Left colon (tissue), 2 donors: Measurements from ENCODE around the gene CD2. TPM values are rescaled to one million over a fixed set of nuclear protein-coding genes. Genes with fewer than 3 reads are reported as not detected.

Experiments
- ATAC-seq: fragments of 200-7000 bp; cut with Tn5 transposase; one replicate; pipeline ENCODE4 v1.9.1; 2020; ENCODE audit warnings: mild to moderate bottlenecking, moderate library complexity
- DNase-seq, 2 donors: peaks; one replicate each; pipeline ENCODE4 v3.0.0-alpha.2; 2020
- intact Hi-C, 2 donors: fragments of 100-400 bp; cut with DNase I in 1 of 2; cut with micrococcal nuclease in 1 of 2; formaldehyde crosslinking; loops; one replicate each; pipeline versions ENCODE4 v1.11.2 to v1.14.0; 2022; cut with DNase I, micrococcal nuclease
- long read RNA-seq: library from polyadenylated mRNA; unstranded; transcript quantifications from one replicate; pipeline ENCODE4 v2.0.0, GENCODE V29; 2021
- total RNA-seq, 2 donors: library from RNA; stranded (reverse); fragmentation: NEBNext Ultra II Directional; extraction: Animal tissue kit (Norgen Biotek cat#: 25700); gene quantifications; one replicate each; pipeline ENCODE4 v1.2.1, GENCODE V29; 2021
- donor health status: DM: no; HTN: no; CAD: no.
- donor health status: DM: yes; HTN: yes; CAD: no.

CD2 gene, protein sequence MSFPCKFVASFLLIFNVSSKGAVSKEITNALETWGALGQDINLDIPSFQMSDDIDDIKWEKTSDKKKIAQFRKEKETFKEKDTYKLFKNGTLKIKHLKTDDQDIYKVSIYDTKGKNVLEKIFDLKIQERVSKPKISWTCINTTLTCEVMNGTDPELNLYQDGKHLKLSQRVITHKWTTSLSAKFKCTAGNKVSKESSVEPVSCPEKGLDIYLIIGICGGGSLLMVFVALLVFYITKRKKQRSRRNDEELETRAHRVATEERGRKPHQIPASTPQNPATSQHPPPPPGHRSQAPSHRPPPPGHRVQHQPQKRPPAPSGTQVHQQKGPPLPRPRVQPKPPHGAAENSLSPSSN
- 1 to 10 TPM; 2.9 to 3.5 TPM for total RNA-seq
- long read RNA-seq, partial matches to known transcripts = 0 of 3 reads
- long read RNA-seq, other reads (novel, unspliced or antisense) = 1 of 3 reads

DNA sequence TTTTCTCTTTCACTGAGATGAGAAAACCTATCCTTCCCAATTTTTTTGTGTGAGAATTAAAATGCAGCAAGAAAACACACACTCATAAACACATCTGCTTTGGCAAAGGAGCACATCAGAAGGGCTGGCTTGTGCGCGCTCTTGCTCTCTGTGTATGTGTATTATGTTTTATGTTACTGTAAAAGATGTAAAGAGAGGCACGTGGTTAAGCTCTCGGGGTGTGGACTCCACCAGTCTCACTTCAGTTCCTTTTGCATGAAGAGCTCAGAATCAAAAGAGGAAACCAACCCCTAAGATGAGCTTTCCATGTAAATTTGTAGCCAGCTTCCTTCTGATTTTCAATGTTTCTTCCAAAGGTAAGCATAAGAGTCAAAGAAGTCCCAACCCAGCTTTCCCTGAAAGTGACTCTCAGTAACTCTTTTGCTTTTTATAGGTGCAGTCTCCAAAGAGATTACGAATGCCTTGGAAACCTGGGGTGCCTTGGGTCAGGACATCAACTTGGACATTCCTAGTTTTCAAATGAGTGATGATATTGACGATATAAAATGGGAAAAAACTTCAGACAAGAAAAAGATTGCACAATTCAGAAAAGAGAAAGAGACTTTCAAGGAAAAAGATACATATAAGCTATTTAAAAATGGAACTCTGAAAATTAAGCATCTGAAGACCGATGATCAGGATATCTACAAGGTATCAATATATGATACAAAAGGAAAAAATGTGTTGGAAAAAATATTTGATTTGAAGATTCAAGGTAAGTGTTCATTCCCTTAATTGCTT is at the start of gene CD2:
Gene CD2, plus strand, starts transcription at position 233 of the 780 bp plus-strand sequence. Its CDS starts 63 bp downstream, at position 296.
- DNase-seq (peak in 1 of 2 donors; percentile 30), ATAC-seq (peak; percentile 37)
- intact Hi-C loops = no loop called here

DNA sequence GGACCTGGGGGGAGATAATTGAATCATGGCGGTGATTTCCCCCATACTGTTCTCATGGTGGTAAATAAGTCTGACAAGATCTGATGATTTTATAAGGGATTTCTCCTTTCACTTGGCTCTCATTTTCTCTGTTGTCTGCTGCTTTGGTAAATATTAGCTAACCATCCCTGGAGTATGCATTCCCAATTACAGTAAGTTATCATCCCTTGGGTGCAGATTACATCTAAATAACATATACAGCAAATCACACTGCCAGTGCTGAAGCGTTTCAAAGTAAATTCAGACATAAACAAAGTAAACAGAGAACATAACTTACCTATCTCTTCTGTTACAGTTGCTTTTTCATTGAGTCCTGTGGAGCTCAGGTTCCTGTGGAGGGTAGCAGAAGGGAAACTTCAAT is 48.1 kb upstream of the CD2 start:
- ATAC-seq (no peak), DNase-seq (no peak)
- intact Hi-C loops = no loop called here

GRCh38 chr1:116706841-116707240 is 47.4 kb upstream of the CD2 start:
- no peak for DNase-seq
- intact Hi-C loops = no loop called here
- ATAC-seq = no peak

DNA sequence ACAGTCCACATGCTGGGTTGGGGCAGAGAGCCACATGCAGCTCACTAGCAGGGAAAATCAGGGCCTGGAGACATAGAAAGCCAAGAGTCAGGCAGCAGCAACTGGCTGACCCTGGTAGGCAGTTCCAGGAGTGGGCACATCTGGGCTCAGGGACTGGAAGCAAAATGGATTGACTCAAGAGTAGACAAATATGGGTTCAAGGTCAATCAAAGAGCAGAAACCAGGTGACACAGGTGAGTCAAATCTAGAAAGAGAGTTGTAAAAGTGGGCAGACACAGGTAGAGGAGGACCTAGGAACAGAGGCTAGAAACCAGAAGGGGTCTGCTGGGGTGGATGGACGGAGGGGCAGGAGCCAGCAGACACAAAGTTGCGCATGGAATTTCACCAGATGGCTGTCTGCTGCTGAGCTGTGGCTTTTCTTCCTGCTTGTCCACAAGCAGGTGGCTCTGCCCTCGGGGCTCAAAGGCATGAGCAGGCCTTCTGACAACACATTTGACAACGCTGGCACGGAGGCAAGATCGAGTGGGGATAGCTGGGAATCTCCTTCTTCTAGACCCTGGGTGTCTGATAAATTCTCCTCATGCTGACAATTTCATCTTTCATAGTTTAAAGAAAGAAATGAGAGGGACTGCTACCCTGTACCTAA is 45.9 kb upstream of the CD2 start:
- DNase-seq (no peak), ATAC-seq (no peak)
- intact Hi-C loops = no loop called here

DNA sequence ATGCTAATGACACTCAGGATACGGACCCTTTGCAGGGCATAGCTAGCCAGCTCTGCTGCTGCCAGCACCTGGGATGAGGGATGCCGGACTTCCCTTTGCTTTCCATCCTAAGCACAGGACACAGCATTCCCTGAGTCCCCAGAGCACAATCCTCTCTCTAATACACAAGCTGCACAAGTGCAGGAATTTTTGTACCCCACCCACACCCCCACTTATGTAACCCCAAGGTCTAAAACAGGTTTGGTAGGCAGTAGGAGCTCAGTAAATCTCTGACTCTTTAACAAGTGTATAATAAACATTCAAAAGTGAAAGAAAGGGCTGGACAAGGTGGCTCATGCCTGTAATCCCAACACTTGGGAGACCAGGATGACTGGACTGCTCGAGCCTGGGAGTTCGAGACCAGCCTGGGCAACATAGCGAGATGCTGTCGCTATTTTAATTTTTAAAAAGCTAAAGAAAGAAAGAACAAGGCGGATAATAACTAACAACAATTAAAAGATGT is 44.5 kb upstream of the CD2 start:
- ATAC-seq = no peak

DNA sequence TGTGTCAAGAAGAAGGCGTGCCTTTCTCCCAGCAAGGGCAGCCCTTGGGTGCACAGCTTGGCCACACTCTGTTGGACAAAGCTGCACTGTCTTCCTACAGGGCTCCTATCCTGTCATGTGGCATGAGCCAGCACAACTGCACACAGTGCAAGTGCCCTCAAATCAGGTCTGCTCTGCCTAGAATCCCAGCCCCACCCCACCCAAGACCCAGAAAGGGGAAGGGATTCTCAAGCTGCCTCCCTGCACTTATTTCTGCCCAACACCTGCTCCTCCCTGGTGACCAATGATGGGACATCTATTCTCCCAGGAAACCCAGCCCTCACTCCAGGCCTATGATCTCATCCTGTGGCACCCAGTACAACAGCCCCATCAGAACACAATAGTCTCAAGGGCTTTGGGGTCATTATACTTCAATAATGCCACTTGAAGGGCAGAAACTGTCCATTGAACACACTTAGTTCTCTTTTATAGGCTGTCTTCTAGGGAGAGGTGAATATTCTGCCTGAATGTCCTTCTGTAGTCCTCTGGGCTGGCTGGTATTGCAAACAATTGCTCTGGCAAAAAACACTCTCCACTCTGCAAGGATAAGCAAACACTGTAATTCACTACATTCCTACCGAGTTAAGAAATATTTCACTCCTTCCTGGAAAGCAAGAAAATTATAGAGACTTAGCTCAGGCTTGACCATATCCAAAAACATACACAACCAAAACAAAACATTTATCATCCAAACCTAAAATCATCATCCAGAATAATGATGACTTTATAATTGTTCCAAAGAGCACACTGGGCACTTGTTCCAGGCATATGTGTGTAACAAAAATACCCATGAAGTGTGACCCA is 43.6 kb upstream of the CD2 start:
- DNase-seq (no peak), ATAC-seq (no peak)
- intact Hi-C loops = no loop called here

More for the DNA sequence above, 44.5 kb upstream of the CD2 start:
- intact Hi-C loops = no loop called here
- no peak for DNase-seq

GRCh38 chr1:116711263-116711840 is 42.9 kb upstream of the CD2 start:
- intact Hi-C loops = no loop called here
- DNase-seq = no peak
- ATAC-seq = peak; percentile 34

DNA sequence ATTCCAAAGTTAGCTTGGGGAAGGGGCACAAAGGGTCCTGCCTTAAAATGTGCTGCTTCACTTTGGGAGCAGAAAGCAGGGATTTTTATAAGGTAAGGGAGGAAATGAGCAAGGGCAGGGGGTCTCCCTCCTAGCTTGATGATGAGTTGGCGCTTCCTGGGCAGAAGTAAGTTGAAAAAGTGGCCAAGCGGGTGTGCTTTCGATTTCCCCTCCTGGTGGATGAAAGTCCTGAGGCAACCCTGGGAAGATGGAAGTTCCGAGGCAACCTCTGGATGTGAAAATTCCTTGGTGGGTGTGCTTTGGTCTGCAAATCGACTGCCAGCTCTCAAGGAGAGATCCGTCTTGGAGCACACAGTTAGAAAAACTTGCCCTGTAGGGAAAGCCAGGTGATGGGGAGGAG is 41.7 kb upstream of the CD2 start:
- no peak for DNase-seq
- intact Hi-C loops = no loop called here
- ATAC-seq = no peak

DNA sequence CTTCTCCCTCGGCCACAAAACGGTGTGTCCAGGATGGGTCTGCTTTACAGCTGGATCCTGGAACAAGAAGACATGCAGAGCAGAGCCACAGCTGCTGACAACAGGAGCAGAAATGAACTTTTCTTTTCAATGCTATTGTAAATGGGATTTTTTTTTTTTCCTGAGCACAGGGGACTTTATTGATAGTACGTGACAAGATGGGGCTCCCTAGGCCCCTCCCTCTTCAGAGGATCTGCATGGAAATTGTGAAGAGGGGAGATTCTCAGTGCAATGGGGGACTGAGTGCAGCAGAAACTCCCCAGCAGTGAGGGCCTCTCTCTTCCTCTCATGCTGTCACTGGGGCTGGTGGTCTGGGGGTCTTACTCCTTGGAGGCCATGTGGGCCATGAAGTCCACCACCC is 40.8 kb upstream of the CD2 start:
- intact Hi-C loops = no loop called here
- ATAC-seq = no peak
- no peak for DNase-seq

DNA sequence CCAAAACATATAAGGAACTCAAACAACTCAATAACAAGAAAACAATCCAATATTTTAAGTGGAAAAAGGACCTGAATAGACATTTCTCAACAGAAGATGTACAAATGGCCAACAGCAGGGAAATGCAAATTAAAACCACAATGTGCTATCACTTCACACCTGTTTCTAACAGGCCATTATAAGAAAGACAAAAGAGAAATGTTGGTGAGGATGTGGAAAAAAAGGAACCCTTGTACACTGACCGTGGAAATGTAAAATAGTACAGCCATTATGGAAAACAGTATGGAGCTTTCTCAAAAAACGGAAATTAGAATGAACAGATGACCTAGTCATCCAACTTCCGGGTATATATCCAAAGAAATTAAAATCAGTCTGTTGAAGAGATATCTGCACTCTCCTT is 37.8 kb upstream of the CD2 start:
- DNase-seq (no peak), ATAC-seq (no peak)
- intact Hi-C loops = no loop called here

GRCh38 chr1:116717318-116717717 is 36.9 kb upstream of the CD2 start:
- ATAC-seq (no peak), DNase-seq (no peak)
- intact Hi-C loops = no loop called here

GRCh38 chr1:116720364-116721038 is 33.7 kb upstream of the CD2 start:
- DNase-seq (no peak), ATAC-seq (no peak)
- intact Hi-C loops = loop anchor here in 1 of 2 donors (10.0 kb wide), 1 partner anchor 334 kb away; no protein-coding TSS in a partner anchor

GRCh38 chr1:116721039-116721405 is 33.2 kb upstream of the CD2 start:
- intact Hi-C loops = loop anchor here in 1 of 2 donors (10.0 kb wide), 1 partner anchor 334 kb away; no protein-coding TSS in a partner anchor
- DNase-seq = no peak
- no peak for ATAC-seq

DNA sequence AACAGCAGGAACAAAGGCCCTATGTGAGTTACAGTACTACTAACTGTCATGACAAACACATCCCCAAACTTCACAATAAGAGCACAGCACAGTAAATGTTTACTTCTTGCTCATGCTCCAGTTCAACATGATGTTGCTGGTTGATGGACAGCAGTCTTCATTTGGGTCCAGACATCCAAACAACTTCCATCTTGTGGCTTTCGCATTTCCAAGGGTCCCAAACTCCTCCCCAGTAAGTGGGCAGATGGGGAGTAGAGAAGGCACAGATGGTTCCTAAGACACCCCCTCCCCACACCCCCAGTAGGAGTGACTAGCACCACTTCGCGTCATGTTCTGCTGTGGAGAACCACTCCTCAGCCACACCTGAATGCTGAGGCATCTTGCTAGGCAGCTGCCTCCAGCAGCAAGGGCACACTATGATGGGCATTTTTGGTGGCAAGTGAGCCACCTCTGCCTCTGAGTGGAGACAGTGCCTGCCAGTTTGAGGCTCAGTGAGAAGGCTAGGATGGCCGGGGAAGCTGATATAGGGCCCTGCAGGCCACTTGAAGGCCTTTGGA is 32.7 kb upstream of the CD2 start:
- DNase-seq (no peak), ATAC-seq (no peak)
- intact Hi-C loops = loop anchor here in 1 of 2 donors (10.0 kb wide), 1 partner anchor 333 kb away; no protein-coding TSS in a partner anchor

GRCh38 chr1:116722016-116722838 is 32.0 kb upstream of the CD2 start:
- DNase-seq = no peak
- peak; percentile 95 for ATAC-seq
- intact Hi-C loops = loop anchor here in 1 of 2 donors (10.0 kb wide), 1 partner anchor 333 kb away; no protein-coding TSS in a partner anchor

GRCh38 chr1:116724765-116725375 is 29.4 kb upstream of the CD2 start:
- peak; percentile 47 for ATAC-seq
- intact Hi-C loops = loop anchor here in 1 of 2 donors (10.0 kb wide), 1 partner anchor 330 kb away; no protein-coding TSS in a partner anchor

More at GRCh38 chr1:116724765-116725375, 29.4 kb upstream of the CD2 start:
- DNase-seq = peak in 1 of 2 donors; percentile 70
